Uterus (tissue), 4 donors: ENCODE data around the gene TEX14. TPM values are rescaled to one million over a fixed set of nuclear protein-coding genes. Genes with fewer than 3 reads are reported as not detected.

ENCODE experiments used
- DNase-seq, 2 donors: peaks; one replicate each; pipeline ENCODE4 v3.0.0-alpha.2; 2019 to 2020
- H3K27ac ChIP-seq, 2 donors: fragments of 200-600 bp; sonication (generic); 1 replicate in 1 of 2; 2 replicates in 1 of 2; pipeline ENCODE4 v1.5.1; 2016 to 2018
- H3K27me3 ChIP-seq, 2 donors: fragments of 200-600 bp; sonication (generic); one replicate each; pipeline ENCODE4 v1.5.1; 2018 to 2019; ENCODE audit warnings: control low read depth in 1 of 2
- H3K36me3 ChIP-seq, 2 donors: fragments of 200-600 bp; sonication (generic); one replicate each; pipeline ENCODE4 v1.5.1; 2019; ENCODE audit warnings: control low read depth in 1 of 2
- H3K4me1 ChIP-seq, 2 donors: fragments of 200-600 bp; sonication (generic); one replicate each; pipeline ENCODE4 v1.5.1; 2018 to 2019; ENCODE audit warnings: control low read depth in 1 of 2
- H3K4me3 ChIP-seq, 2 donors: fragments of 200-600 bp; sonication (generic); 1 replicate in 1 of 2; 2 replicates in 1 of 2; pipeline ENCODE4 v1.5.1; 2018 to 2019; ENCODE audit warnings: mild to moderate bottlenecking in 1 of 2
- H3K9me3 ChIP-seq, 2 donors: fragments of 200-600 bp; sonication (generic); one replicate each; pipeline ENCODE4 v1.5.1; 2019; ENCODE audit warnings: control low read depth in 1 of 2
- CTCF ChIP-seq, 4 experiments: fragments of 200-600 bp in 2 of 4; fragments of 450-650 bp in 2 of 4; sonication (generic) in 2 of 4; IDR thresholded peaks; one replicate each; pipeline ENCODE4 v1.5.1; 2016 to 2019; ENCODE audit warnings: antibody characterized with exemption in 4 of 4, mild to moderate bottlenecking in 2 of 4, moderate library complexity in 1 of 4
- POLR2A ChIP-seq, 2 donors: fragments of 450-650 bp; IDR thresholded peaks; one replicate each; pipeline ENCODE4 v1.6.1; 2016; ENCODE audit warnings: antibody characterized with exemption in 2 of 2, mild to moderate bottlenecking in 1 of 2, moderate library complexity in 1 of 2
- intact Hi-C: fragments of 100-400 bp; cut with DNase I; formaldehyde crosslinking; loops from one replicate; pipeline ENCODE4 v1.15.1; 2023; ENCODE audit warnings: low total_unique reads
- total RNA-seq, 4 donors: library from RNA; depleted of rRNA in 3 of 4; stranded (reverse); fragments of >200 nt in 3 of 4; gene quantifications; one replicate each; pipeline versions ENCODE4 v1.1.0 to v1.2.4, GENCODE V29; 2014 to 2023
- donor health status: DM: yes; HTN: yes; CAD: no.

Gene TEX14
- total RNA-seq, 4 donors from 2014 or later: 0.28 to 0.55 (median 0.29) TPM; not detected in 1

- no peak for TF ChIP-seq CTCF (IDR thresholded peaks at IDR 0.05)
- no peak for TF ChIP-seq POLR2A (IDR thresholded peaks at IDR 0.05)
- intact Hi-C loops: loop anchor here (10.0 kb wide), 1 partner anchor 175 kb away; no protein-coding TSS in a partner anchor
- no peaks in the 10 kb centered on the region for H3K36me3 ChIP-seq
- H3K27me3 ChIP-seq: no peaks in the 10 kb centered on the region
- no peak overlapping the region for H3K27ac ChIP-seq
- H3K4me1 ChIP-seq: no peaks in the 10 kb centered on the region
- DNase-seq: no peak
- no peaks in the 10 kb centered on the region for H3K9me3 ChIP-seq
- no peak overlapping the region for H3K4me3 ChIP-seq
Observed at GRCh38 chr17:58699771-58700170, 7.9 kb upstream of the TEX14 start.

DNA sequence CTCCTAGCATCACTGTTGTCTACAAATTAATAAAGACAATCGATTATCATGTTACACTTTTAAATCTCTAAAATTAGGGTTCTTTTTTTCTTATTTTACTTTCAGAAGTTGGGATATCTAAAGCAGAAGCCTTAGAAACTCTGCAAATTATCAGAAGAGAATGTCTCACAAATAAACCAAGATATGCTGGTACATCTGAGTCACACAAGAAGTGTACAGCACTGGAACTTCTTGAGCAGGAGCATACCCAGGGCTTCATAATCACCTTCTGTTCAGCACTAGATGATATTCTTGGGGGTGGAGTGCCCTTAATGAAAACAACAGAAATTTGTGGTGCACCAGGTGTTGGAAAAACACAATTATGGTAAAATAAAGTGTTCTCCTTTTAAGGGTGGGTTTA is 3.0 kb upstream of the TEX14 start:
- H3K36me3 ChIP-seq: no peaks in the 10 kb centered on the region
- TF ChIP-seq POLR2A (IDR thresholded peaks at IDR 0.05) (no peak), CTCF (IDR thresholded peaks at IDR 0.05) (no peak)
- no peak overlapping the region for H3K4me3 ChIP-seq
- intact Hi-C loops: loop anchor here (10.0 kb wide), 1 partner anchor 170 kb away; no protein-coding TSS in a partner anchor
- no peaks in the 10 kb centered on the region for H3K27me3 ChIP-seq
- H3K9me3 ChIP-seq: no peaks in the 10 kb centered on the region
- H3K27ac ChIP-seq: no peak overlapping the region
- H3K4me1 ChIP-seq: no peaks in the 10 kb centered on the region
- no peak for DNase-seq

DNA sequence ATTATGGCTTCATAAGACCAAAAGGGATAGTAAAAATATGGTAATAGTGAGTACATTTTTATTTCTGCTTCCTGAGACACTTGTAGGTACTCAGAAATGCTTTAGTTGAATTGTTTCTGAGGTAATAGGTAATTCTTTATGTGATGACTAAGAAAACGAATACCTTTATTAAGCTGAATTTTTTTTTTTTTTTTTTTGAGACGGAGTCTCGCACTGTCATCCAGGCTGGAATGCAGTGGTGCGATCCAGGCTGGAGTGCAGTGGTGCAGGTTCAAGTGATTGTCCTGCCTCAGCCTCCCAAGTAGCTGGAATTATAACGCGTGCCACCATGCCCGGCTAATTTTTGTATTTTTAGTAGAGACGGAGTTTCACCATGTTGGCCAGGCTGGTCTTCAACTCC is 2.5 kb upstream of the TEX14 start:
- no peaks in the 10 kb centered on the region for H3K27me3 ChIP-seq
- no peak for DNase-seq
- no peaks in the 10 kb centered on the region for H3K9me3 ChIP-seq
- H3K27ac ChIP-seq: no peak overlapping the region
- no peaks in the 10 kb centered on the region for H3K4me1 ChIP-seq
- H3K36me3 ChIP-seq: no peaks in the 10 kb centered on the region
- intact Hi-C loops: loop anchor here (10.0 kb wide), 1 partner anchor 170 kb away; no protein-coding TSS in a partner anchor
- TF ChIP-seq POLR2A (IDR thresholded peaks at IDR 0.05) (no peak), CTCF (IDR thresholded peaks at IDR 0.05) (no peak)
- H3K4me3 ChIP-seq: no peak overlapping the region

DNA sequence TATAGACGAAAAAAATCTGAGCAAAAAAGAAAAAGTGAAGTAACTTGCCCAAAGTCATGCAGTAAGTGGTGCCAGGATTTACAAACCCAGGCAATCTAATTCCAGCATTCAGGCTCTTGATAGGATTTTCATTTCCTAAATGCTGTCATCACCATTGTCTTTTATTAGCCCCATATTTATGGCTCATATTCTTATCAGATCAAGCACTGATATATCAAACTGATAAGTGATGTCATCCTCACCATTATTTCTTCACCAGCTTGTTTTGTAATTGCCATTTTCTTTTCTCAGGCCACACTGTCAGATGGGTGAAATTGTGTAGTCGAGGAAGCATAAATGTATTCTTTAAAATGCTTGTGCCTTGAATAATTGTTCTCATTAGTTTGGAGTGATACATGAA is 1.9 kb upstream of the TEX14 start:
- no peak for DNase-seq
- intact Hi-C loops: loop anchor here (10.0 kb wide), 1 partner anchor 169 kb away; no protein-coding TSS in a partner anchor
- TF ChIP-seq CTCF (IDR thresholded peaks at IDR 0.05) (no peak), POLR2A (IDR thresholded peaks at IDR 0.05) (no peak)
- Histone ChIP-seq H3K9me3 (no peaks in the 10 kb centered on the region), H3K27me3 (no peaks in the 10 kb centered on the region), H3K27ac (no peak overlapping the region), H3K4me1 (no peaks in the 10 kb centered on the region), H3K36me3 (no peaks in the 10 kb centered on the region), H3K4me3 (no peak overlapping the region)

GRCh38 chr17:58693208-58693607 is 1.4 kb upstream of the TEX14 start:
- Histone ChIP-seq H3K27ac (peak overlapping the region; percentile 77 to 84), H3K27me3 (no peaks in the 10 kb centered on the region), H3K36me3 (no peaks in the 10 kb centered on the region), H3K4me3 (peak overlapping the region; percentile 57 to 66), H3K9me3 (no peaks in the 10 kb centered on the region), H3K4me1 (no peaks in the 10 kb centered on the region)
- no peak for DNase-seq
- intact Hi-C loops: loop anchor here (10.0 kb wide), 1 partner anchor 168 kb away; no protein-coding TSS in a partner anchor
- TF ChIP-seq POLR2A (IDR thresholded peaks at IDR 0.05): no peak
- TF ChIP-seq CTCF (IDR thresholded peaks at IDR 0.05): no peak
